ENCODE results near the gene RNF214.
"Not testable (repeated sequence)": the region's sequence is repeated elsewhere in the genome, so short reads cannot be mapped to it uniquely, and the experiment has no call there.

The RNF214 gene

GRCh38 chr11:117232092-117232878 is at the start of gene RNF214:
TSS of gene RNF214 (plus strand) at chr11:117232671. CDS start at chr11:117234273, 1,602 bp downstream.
- peak; percentile 79 for DNase-seq (ENCODE audit: low read depth)

GRCh38 chr11:117183178-117183577 is 49.3 kb upstream of the RNF214 start:
- not testable (repeated sequence) for DNase-seq (ENCODE audit: low read depth)

- no peak for DNase-seq (ENCODE audit: low read depth)
These were observed 48.6 kb upstream of the RNF214 start for GRCh38 chr11:117183724-117184349.

- no peak for DNase-seq (ENCODE audit: low read depth)
These were observed 46.6 kb upstream of the RNF214 start for GRCh38 chr11:117185736-117186430.

GRCh38 chr11:117186431-117186761 is 46.1 kb upstream of the RNF214 start:
- no peak for DNase-seq (ENCODE audit: low read depth)

- DNase-seq (ENCODE audit: low read depth) = no peak
These were observed 45.5 kb upstream of the RNF214 start for GRCh38 chr11:117187007-117187406.

GRCh38 chr11:117187428-117187798 is 45.1 kb upstream of the RNF214 start:
- DNase-seq (ENCODE audit: low read depth) = no peak

- DNase-seq (ENCODE audit: low read depth) = no peak
These were observed 44.5 kb upstream of the RNF214 start for GRCh38 chr11:117187799-117188481.

- no peak for DNase-seq (ENCODE audit: low read depth)
These were observed 43.8 kb upstream of the RNF214 start for GRCh38 chr11:117188620-117189081.

GRCh38 chr11:117189191-117189940 is 43.1 kb upstream of the RNF214 start:
- DNase-seq (ENCODE audit: low read depth) = no peak

- no peak for DNase-seq (ENCODE audit: low read depth)
These were observed 42.4 kb upstream of the RNF214 start for GRCh38 chr11:117189941-117190544.

- no peak for DNase-seq (ENCODE audit: low read depth)
These were observed 40.6 kb upstream of the RNF214 start for GRCh38 chr11:117191680-117192400.

- no peak for DNase-seq (ENCODE audit: low read depth)
These were observed 40.0 kb upstream of the RNF214 start for GRCh38 chr11:117192401-117192875.

GRCh38 chr11:117193130-117194020 is 39.1 kb upstream of the RNF214 start:
- no peak for DNase-seq (ENCODE audit: low read depth)

- DNase-seq (ENCODE audit: low read depth) = no peak
These were observed 38.2 kb upstream of the RNF214 start for GRCh38 chr11:117194267-117194666.

- DNase-seq (ENCODE audit: low read depth) = no peak
These were observed 37.2 kb upstream of the RNF214 start for GRCh38 chr11:117195258-117195657.

- DNase-seq (ENCODE audit: low read depth) = no peak
These were observed 36.7 kb upstream of the RNF214 start for GRCh38 chr11:117195761-117196160.

- DNase-seq (ENCODE audit: low read depth) = no peak
These were observed 35.5 kb upstream of the RNF214 start for GRCh38 chr11:117197006-117197405.

Data from ELR (cell line).